GM04503 (cell line): Measurements from ENCODE around the gene ANKRD50.
A peak's percentile ranks its signal among the peaks of the same experiment; 100 is the strongest.

Experiments
- DNase-seq: peaks from one replicate; pipeline ENCODE4 v3.0.0-alpha.2; 2012; ENCODE audit warnings: low read depth

Gene ANKRD50

DNA sequence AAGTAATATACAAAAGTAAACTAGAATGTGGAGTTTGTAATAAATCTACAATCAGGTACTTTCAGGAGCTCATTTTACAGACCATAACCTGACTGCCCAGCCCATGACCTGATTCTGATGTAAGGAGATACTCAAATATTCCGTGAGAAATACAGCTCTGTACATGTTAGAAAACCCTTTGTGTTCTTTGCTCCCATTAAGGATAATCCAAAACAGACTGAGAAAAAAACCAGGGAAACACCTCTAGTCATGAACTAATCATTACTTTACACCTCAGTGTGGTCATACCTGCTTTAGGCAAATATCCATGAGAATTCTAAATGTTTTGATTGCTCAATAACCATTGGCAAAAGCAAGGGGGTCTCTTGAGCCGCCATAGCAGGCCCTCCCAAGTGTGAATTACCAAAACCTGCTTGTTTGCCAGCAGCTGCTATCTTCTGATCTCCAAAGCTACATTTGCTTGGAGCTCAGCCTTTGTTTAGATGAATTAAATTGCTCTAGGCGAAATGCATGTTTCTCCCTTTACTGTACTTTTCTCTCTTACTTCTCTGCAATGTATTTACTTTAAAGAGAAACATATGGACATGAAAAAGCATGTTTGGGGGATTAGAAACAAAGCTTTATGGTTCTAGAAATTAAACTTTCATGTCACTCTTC lies 79.1 kb downstream of the ANKRD50 start:
- DNase-seq: no peak

DNA sequence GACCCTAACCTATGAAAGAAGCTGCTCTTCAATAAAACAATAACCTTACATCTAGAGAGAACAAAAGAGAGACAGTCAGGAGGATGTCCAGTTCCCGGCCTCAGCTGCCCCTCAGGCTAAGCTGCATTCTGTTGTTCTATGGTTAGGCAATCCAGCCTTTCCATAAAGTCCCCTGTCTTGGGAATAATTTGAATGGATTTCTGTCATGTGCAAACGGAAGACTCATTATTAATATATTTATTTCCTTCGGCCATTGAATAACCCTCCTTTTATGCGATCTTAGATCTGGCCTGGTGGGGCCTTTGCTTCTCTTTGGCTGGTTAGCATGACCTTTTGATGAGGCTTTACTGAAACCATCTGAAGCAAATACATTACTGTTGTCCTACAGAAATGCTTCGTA lies 80.1 kb downstream of the ANKRD50 start:
- DNase-seq: no peak

- peak; percentile 73 for DNase-seq
Observed at GRCh38 chr4:124631760-124632159, 80.8 kb downstream of the ANKRD50 start.

DNA sequence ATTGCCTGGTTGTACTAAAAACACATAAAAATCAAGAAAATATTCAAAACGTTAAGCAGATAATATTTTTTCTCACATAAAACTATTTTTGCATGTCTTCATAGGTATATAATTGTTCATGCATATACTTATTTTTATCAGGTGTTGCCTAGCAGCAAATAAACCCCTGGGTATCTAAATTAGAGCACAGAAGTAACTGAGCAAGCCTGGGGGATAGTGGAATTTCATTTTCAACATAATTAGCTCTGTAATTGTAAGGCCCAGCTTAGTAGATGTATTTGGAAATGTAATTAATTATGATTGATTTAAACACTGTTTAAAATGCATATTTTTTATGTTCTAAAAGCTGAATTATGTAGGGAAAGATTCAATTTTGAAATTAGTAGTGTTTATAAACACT lies 82.9 kb downstream of the ANKRD50 start:
- DNase-seq: no peak
